IMR-90 (cell line): Measurements from ENCODE around the gene SH3GL2. TPM values are rescaled to one million over a fixed set of nuclear protein-coding genes. Genes with fewer than 3 reads are reported as not detected.
A peak's percentile ranks its signal among the peaks of the same experiment; 100 is the strongest.

Source experiments
- ATAC-seq: fragments of 200-7000 bp; cut with Tn5 transposase; 2 replicates; pipeline ENCODE4 v1.9.1; 2020; ENCODE audit warnings: low read depth, mild to moderate bottlenecking, moderate library complexity
- BruUV-seq: library from RNA; stranded (reverse); fragments of 400-500 nt; replicated peaks from 2 replicates; lab custom pipeline; 2021; lab: Mats Ljungman, UMichigan
- CTCF ChIA-PET: fragments of 300-600 bp; formaldehyde crosslinking; extraction: SDS; loops from one replicate; lab custom pipeline; 2021; ENCODE audit warnings: antibody characterized with exemption; lab: Yijun Ruan, JAX
- POLR2A ChIA-PET: fragments of 300-600 bp; sonication (Branson Sonifier 250); formaldehyde crosslinking; loops from one replicate; lab custom pipeline; 2022; ENCODE audit warnings: antibody characterized with exemption; ENCODE audit not compliant: unreplicated experiment; lab: Charles Lee
- DNase-seq: peaks from one replicate; pipeline ENCODE4 v3.0.0; 2013
- H2AFZ ChIP-seq: replicated peaks from 2 replicates; pipeline ENCODE3; 2013; ENCODE audit warnings: low read length, mild to moderate bottlenecking; ENCODE audit not compliant: poor library complexity
- H2AK5ac ChIP-seq: 2 replicates; pipeline ENCODE4 v1.6.1; 2013; ENCODE audit warnings: low read depth, low read length, inconsistent platforms
- H2AK9ac ChIP-seq: replicated peaks from 2 replicates; pipeline ENCODE3; 2013; ENCODE audit warnings: mild to moderate bottlenecking, low read depth, low read length, moderate library complexity; ENCODE audit not compliant: poor library complexity
- H2BK120ac ChIP-seq: 2 replicates; pipeline ENCODE4 v1.6.1; 2013; ENCODE audit warnings: low read depth, low read length, inconsistent platforms
- H2BK15ac ChIP-seq: 3 replicates; pipeline ENCODE4 v1.6.1; 2013; ENCODE audit warnings: low read depth, low read length, inconsistent platforms
- H2BK20ac ChIP-seq: 2 replicates; pipeline ENCODE4 v1.6.1; 2013; ENCODE audit warnings: low read depth, mild to moderate bottlenecking, inconsistent platforms, low read length, moderate library complexity
- H2BK5ac ChIP-seq: 2 replicates; pipeline ENCODE4 v1.6.1; 2013; ENCODE audit warnings: mild to moderate bottlenecking, low read depth, low read length, inconsistent platforms; ENCODE audit not compliant: poor library complexity, severe bottlenecking
- H3K14ac ChIP-seq: replicated peaks from 2 replicates; pipeline ENCODE4 v1.6.1; 2013; ENCODE audit warnings: low read depth, low read length, inconsistent platforms
- H3K18ac ChIP-seq: 2 replicates; pipeline ENCODE4 v1.6.1; 2013; ENCODE audit warnings: low read depth, low read length, control low read depth
- H3K23ac ChIP-seq: 2 replicates; pipeline ENCODE4 v1.6.1; 2013; ENCODE audit warnings: low read depth, low read length, inconsistent platforms
- H3K27ac ChIP-seq: 2 replicates; pipeline ENCODE4 v1.5.1; 2013; ENCODE audit warnings: mild to moderate bottlenecking, control low read depth, low read length; ENCODE audit not compliant: insufficient read depth
- H3K27me3 ChIP-seq: 2 replicates; pipeline ENCODE4 v1.6.1; 2013; ENCODE audit warnings: low read length; ENCODE audit not compliant: control insufficient read depth, insufficient read depth
- H3K36me3 ChIP-seq: 2 replicates; pipeline ENCODE4 v1.6.1; 2013; ENCODE audit warnings: low read length, mixed read lengths; ENCODE audit not compliant: control insufficient read depth, insufficient read depth
- H3K4ac ChIP-seq: 2 replicates; pipeline ENCODE4 v1.6.1; 2013; ENCODE audit warnings: low read depth, low read length, inconsistent platforms
- H3K4me1 ChIP-seq: 2 replicates; pipeline ENCODE4 v1.6.1; 2013; ENCODE audit warnings: low read length, mixed read lengths; ENCODE audit not compliant: control insufficient read depth, insufficient read depth
- H3K4me2 ChIP-seq: 2 replicates; pipeline ENCODE4 v1.6.1; 2013; ENCODE audit warnings: low read depth, mild to moderate bottlenecking, control low read depth, low read length, moderate library complexity
- H3K4me3 ChIP-seq: 2 replicates; pipeline ENCODE4 v1.5.1; 2013; ENCODE audit warnings: low read depth, mild to moderate bottlenecking, control low read depth, low read length, moderate library complexity; ENCODE audit not compliant: insufficient read depth
- H3K56ac ChIP-seq: 2 replicates; pipeline ENCODE4 v1.6.1; 2013; ENCODE audit warnings: low read length, inconsistent platforms; ENCODE audit not compliant: insufficient read depth; ENCODE audit errors: extremely low read depth
- H3K79me1 ChIP-seq, 2 experiments: 2 replicates each; pipeline ENCODE4 v1.6.1; 2013; ENCODE audit warnings: low read length in 2 of 2, inconsistent platforms in 1 of 2, low read depth in 1 of 2
- H3K9ac ChIP-seq: 2 replicates; pipeline ENCODE4 v1.6.1; 2013; ENCODE audit warnings: low read depth, low read length, control low read depth
- H3K9me1 ChIP-seq: 2 replicates; pipeline ENCODE4 v1.6.1; 2013; ENCODE audit warnings: low read length, inconsistent platforms; ENCODE audit not compliant: insufficient read depth
- H3K9me3 ChIP-seq: 2 replicates; pipeline ENCODE4 v1.6.1; 2013; ENCODE audit warnings: low read length; ENCODE audit not compliant: control insufficient read depth, insufficient read depth
- H4K20me1 ChIP-seq: 2 replicates; pipeline ENCODE4 v1.6.1; 2013; ENCODE audit warnings: low read length, inconsistent platforms; ENCODE audit not compliant: insufficient read depth
- H4K5ac ChIP-seq: 2 replicates; pipeline ENCODE4 v1.6.1; 2013; ENCODE audit warnings: mild to moderate bottlenecking, low read depth, low read length, control low read depth
- H4K8ac ChIP-seq, 2 experiments: 2 replicates each; pipeline ENCODE4 v1.6.1; 2013; ENCODE audit warnings: low read depth in 2 of 2, low read length in 2 of 2, control low read depth in 1 of 2, inconsistent platforms in 1 of 2
- H4K91ac ChIP-seq: 2 replicates; pipeline ENCODE4 v1.6.1; 2013; ENCODE audit warnings: low read depth, low read length, inconsistent platforms; ENCODE audit not compliant: insufficient read depth
- CHD1 ChIP-seq: IDR thresholded peaks from 2 replicates; pipeline ENCODE4 v1.6.1; 2012; ENCODE audit warnings: low read depth, low read length, improper control_type of control experiment
- MAFK ChIP-seq: IDR thresholded peaks from 2 replicates; pipeline ENCODE4 v1.6.1; 2012; ENCODE audit warnings: low read depth, low read length, improper control_type of control experiment
- MAZ ChIP-seq: IDR thresholded peaks from 2 replicates; pipeline ENCODE4 v1.6.1; 2012; ENCODE audit warnings: low read depth, mild to moderate bottlenecking, low read length, improper control_type of control experiment, moderate library complexity, borderline replicate concordance
- MXI1 ChIP-seq: IDR thresholded peaks from 2 replicates; pipeline ENCODE4 v1.6.1; 2012; ENCODE audit warnings: low read depth, mild to moderate bottlenecking, low read length, moderate library complexity, borderline replicate concordance
- NFE2L2 ChIP-seq: fragments of 150-350 bp; IDR thresholded peaks from 2 replicates; pipeline ENCODE4 v1.6.1; 2016; ENCODE audit warnings: low read depth, mild to moderate bottlenecking, low read length
- POLR2A ChIP-seq: IDR thresholded peaks from 2 replicates; pipeline ENCODE4 v1.6.1; 2012; ENCODE audit warnings: mild to moderate bottlenecking, low read depth, low read length
- RAD21 ChIP-seq: IDR thresholded peaks from 2 replicates; pipeline ENCODE4 v1.6.1; 2012; ENCODE audit warnings: low read length, improper control_type of control experiment
- USF2 ChIP-seq: fragments of 150-350 bp; IDR thresholded peaks from 2 replicates; pipeline ENCODE4 v1.6.1; 2017; ENCODE audit warnings: mild to moderate bottlenecking, antibody characterized with exemption, low read length, low read depth
- WGBS, 2 experiments: methylation state at CpG; one replicate each; pipeline versions ENCODE4 v1.1.5 to v1.1.7; 2013; ENCODE audit warnings: missing lambda C conversion rate in 2 of 2; ENCODE audit not compliant: insufficient read length in 1 of 2; ENCODE audit errors: extremely low coverage in 2 of 2; 5-methylcytosine and 5-hydroxymethylcytosine counted together
- dilution Hi-C: fragments of 300-500 bp; cut with HindIII; formaldehyde crosslinking; loops from one replicate; pipeline ENCODE4 v1.14.3; 2018; ENCODE audit warnings: low sequenced_read_pairs; ENCODE audit not compliant: unreplicated experiment
- in situ Hi-C: fragments of 300-500 bp; cut with MboI; formaldehyde crosslinking; loops from 3 replicates; pipeline ENCODE4 v1.14.3; 2019; ENCODE audit warnings: low sequenced_read_pairs, inconsistent platforms, mixed read lengths
- intact Hi-C: fragments of 100-400 bp; cut with micrococcal nuclease; formaldehyde crosslinking; loops from 2 replicates; pipeline ENCODE4 v1.10.0; 2022
- polyA plus RNA-seq, 3 experiments: library from polyadenylated mRNA; depleted of rRNA; stranded (reverse); fragments of >200 nt; gene quantifications; 2 replicates each; pipeline ENCODE4 v1.2.3, GENCODE V29; 2012; ENCODE audit warnings: low replicate concordance in 1 of 3
- total RNA-seq: library from RNA; depleted of rRNA; stranded (reverse); fragments of >200 nt; gene quantifications from 2 replicates; pipeline ENCODE4 v1.2.3, GENCODE V29; 2012

Gene SH3GL2
- total and polyA plus RNA-seq, 2 of the 4 experiments (the other 2 are of a cell fraction), result under 0.01 to 0.05 TPM

DNA sequence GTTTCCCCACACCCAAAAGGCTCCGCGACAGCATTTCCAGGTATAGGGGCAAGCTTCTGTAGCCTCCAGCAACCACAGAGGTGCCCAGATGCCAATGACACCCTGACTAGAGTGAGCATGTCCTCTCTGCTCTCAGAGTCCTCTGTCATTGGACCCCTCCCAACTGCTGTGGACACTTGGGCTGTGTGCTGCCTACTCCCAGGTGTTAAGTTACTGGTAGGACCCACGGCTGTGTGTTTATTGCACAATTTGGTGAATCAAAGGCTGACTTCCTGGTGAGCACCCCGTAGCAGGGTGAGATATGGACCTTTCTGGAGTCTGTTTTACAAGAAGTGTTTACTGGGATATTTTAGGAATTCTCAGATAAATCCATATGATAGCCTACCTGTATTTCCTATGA, 36.0 kb downstream of the SH3GL2 start:
- no peak for ATAC-seq
- WGBS, 2 experiments, result 100% methylated on average over 2 of the region's 4 CpGs; no CpG with 5 or more reads in 1 of the 2 experiments

More for the DNA sequence above, 36.0 kb downstream of the SH3GL2 start:
- in situ Hi-C loops, result no loop called here
- peak; percentile 6 for DNase-seq
- Histone ChIP-seq H2BK20ac (no peak overlapping the region), H4K5ac (no peak overlapping the region), H3K4me3 (no peak overlapping the region), H3K23ac (no peak overlapping the region), H2BK120ac (no peak overlapping the region), H3K9me3 (no peaks in the 10 kb centered on the region), H4K8ac (no peak overlapping the region), H4K91ac (no peak overlapping the region), H2AFZ (peak overlapping the region; percentile 18), H3K27ac (no peak overlapping the region), H3K9ac (no peak overlapping the region), H3K36me3 (no peaks in the 10 kb centered on the region), H3K18ac (no peak overlapping the region), H3K27me3 (peaks cover 2% of the 10 kb centered on the region), H3K4me1 (peaks cover 4% of the 10 kb centered on the region), H2AK9ac (no peak overlapping the region), H4K20me1 (no peaks in the 10 kb centered on the region), H3K4ac (no peak overlapping the region; the same call in 1 of the 2 replicates), H3K79me1 (no peaks in the 10 kb centered on the region), H3K9me1 (peaks cover 3% of the 10 kb centered on the region; the same call in 1 of the 2 replicates), H3K14ac (no peak overlapping the region), H2BK5ac (no peak overlapping the region), H2BK15ac (no peak overlapping the region), H2AK5ac (no peak overlapping the region), H3K56ac (no peak overlapping the region), H3K4me2 (no peak overlapping the region)
- ChIA-PET CTCF (no interaction called here), POLR2A (no interaction called here)
- TF ChIP-seq MAFK, result no peak
- no peak for TF ChIP-seq USF2
- no peak for TF ChIP-seq MXI1
- no peak for TF ChIP-seq NFE2L2
- no peak for TF ChIP-seq CHD1
- no peak for TF ChIP-seq RAD21
- TF ChIP-seq POLR2A, result no peak
- TF ChIP-seq MAZ, result no peak
- intact Hi-C loops, result loop anchor here (10.0 kb wide), 1 partner anchor 1440 kb away; no protein-coding TSS in a partner anchor
- dilution Hi-C loops, result no loop called here
- BruUV-seq, result no TSS peak
